ENCODE data around the gene PLA2G12A.

- TF ChIP-seq CTCF (conservative IDR thresholded peaks at IDR 0.05): no peak
- TF ChIP-seq EZH2 (IDR thresholded peaks at IDR 0.05; ENCODE audit: low read depth): no peak
Observed at GRCh38 chr4:109699553-109700225, 30.2 kb downstream of the PLA2G12A start.
